Fibroblast of lung (primary cell): ENCODE results near the gene OSBPL1A. TPM values are rescaled to one million over a fixed set of nuclear protein-coding genes. Genes with fewer than 3 reads are reported as not detected.

Source experiments
- DNase-seq, 2 donors: peaks; one replicate each; pipeline versions ENCODE4 v3.0.0 to v3.0.0-alpha.2; 2010; ENCODE audit warnings: low read depth in 2 of 2
- H2AFZ ChIP-seq: 2 replicates; pipeline ENCODE4 v1.5.1; 2012; ENCODE audit warnings: low read length, control low read depth, inconsistent platforms
- H3K27ac ChIP-seq: 2 replicates; pipeline ENCODE4 v1.5.1; 2011; ENCODE audit warnings: low read length, control low read depth; ENCODE audit not compliant: insufficient read depth
- H3K27me3 ChIP-seq: 2 replicates; pipeline ENCODE4 v1.5.1; 2011; ENCODE audit warnings: mild to moderate bottlenecking, low read length; ENCODE audit not compliant: control insufficient read depth, insufficient read depth
- H3K36me3 ChIP-seq: 2 replicates; pipeline ENCODE4 v1.5.1; 2011; ENCODE audit warnings: low read length; ENCODE audit not compliant: control insufficient read depth, insufficient read depth
- H3K4me1 ChIP-seq: 2 replicates; pipeline ENCODE4 v1.5.1; 2011; ENCODE audit warnings: low read length; ENCODE audit not compliant: control insufficient read depth, insufficient read depth; ENCODE audit errors: extremely low read depth
- H3K4me2 ChIP-seq: 2 replicates; pipeline ENCODE4 v1.5.1; 2011; ENCODE audit warnings: low read length, control low read depth; ENCODE audit not compliant: insufficient read depth; ENCODE audit errors: extremely low read depth
- H3K4me3 ChIP-seq, 4 experiments: fragments of 200-600 bp in 1 of 4; sonication (generic) in 1 of 4; replicated peaks in 1 of 4; 2 replicates each; pipeline ENCODE4 v1.5.1; 2011 to 2016; ENCODE audit warnings: low read length in 4 of 4, low read depth in 3 of 4, mild to moderate bottlenecking in 3 of 4, control low read depth in 2 of 4, inconsistent platforms in 1 of 4, mixed read lengths in 1 of 4; ENCODE audit not compliant: insufficient read depth in 1 of 4; ENCODE audit errors: control extremely low read depth in 1 of 4
- H3K79me2 ChIP-seq: 2 replicates; pipeline ENCODE4 v1.5.1; 2012; ENCODE audit warnings: mild to moderate bottlenecking, low read length, inconsistent platforms; ENCODE audit not compliant: control insufficient read depth, insufficient read depth
- H3K9ac ChIP-seq: 2 replicates; pipeline ENCODE4 v1.5.1; 2011; ENCODE audit warnings: mild to moderate bottlenecking, low read length, control low read depth; ENCODE audit not compliant: insufficient read depth
- H3K9me3 ChIP-seq: 2 replicates; pipeline ENCODE4 v1.5.1; 2012; ENCODE audit warnings: low read depth, low read length; ENCODE audit not compliant: control insufficient read depth, insufficient read depth
- H4K20me1 ChIP-seq: 2 replicates; pipeline ENCODE4 v1.5.1; 2011; ENCODE audit warnings: low read length; ENCODE audit not compliant: control insufficient read depth, insufficient read depth; ENCODE audit errors: extremely low read depth
- EZH2 ChIP-seq: IDR thresholded peaks from 2 replicates; pipeline ENCODE4 v1.5.1; 2012; ENCODE audit warnings: low read length, control low read depth, mild to moderate bottlenecking; ENCODE audit errors: missing control alignments
- polyA minus RNA-seq: library from RNA; depleted of rRNA, polyadenylated mRNA; stranded (reverse); fragments of >200 nt; gene quantifications from 2 replicates; pipeline ENCODE4 v1.2.3, GENCODE V29; 2011; ENCODE audit warnings: low replicate concordance
- polyA plus RNA-seq, 2 donors: library from polyadenylated mRNA; depleted of rRNA in 1 of 2; stranded (reverse) in 1 of 2; unstranded in 1 of 2; fragments of >200 nt; gene quantifications; 2 replicates each; pipeline ENCODE4 v1.2.1, GENCODE V29; 2011 to 2012; ENCODE audit warnings: missing spikeins in 1 of 2
- total RNA-seq: library from RNA; depleted of rRNA; stranded (reverse); fragments of >200 nt; gene quantifications from 2 replicates; pipeline ENCODE4 v1.2.1, GENCODE V29; 2014
- TF ChIP-seq, protein P1 (sequence below), 2 donors: IDR thresholded peaks in 1 of 2; conservative IDR thresholded peaks in 1 of 2; 1 replicate in 1 of 2; 2 replicates in 1 of 2; pipeline ENCODE4 v1.5.1; 2011 to 2012; ENCODE audit warnings: low read length in 2 of 2, control low read depth in 1 of 2, inconsistent platforms in 1 of 2, low read depth in 1 of 2, mild to moderate bottlenecking in 1 of 2

OSBPL1A gene
- 47.3 and 73.3 TPM in 2 replicates for total RNA-seq
- polyA plus RNA-seq, result 51.6 and 67.5 TPM in 2 replicates
- 35.7 and 36.2 TPM in 2 replicates for polyA plus RNA-seq (2012)
- polyA minus RNA-seq, result 32.6 and 34.1 TPM in 2 replicates

DNA sequence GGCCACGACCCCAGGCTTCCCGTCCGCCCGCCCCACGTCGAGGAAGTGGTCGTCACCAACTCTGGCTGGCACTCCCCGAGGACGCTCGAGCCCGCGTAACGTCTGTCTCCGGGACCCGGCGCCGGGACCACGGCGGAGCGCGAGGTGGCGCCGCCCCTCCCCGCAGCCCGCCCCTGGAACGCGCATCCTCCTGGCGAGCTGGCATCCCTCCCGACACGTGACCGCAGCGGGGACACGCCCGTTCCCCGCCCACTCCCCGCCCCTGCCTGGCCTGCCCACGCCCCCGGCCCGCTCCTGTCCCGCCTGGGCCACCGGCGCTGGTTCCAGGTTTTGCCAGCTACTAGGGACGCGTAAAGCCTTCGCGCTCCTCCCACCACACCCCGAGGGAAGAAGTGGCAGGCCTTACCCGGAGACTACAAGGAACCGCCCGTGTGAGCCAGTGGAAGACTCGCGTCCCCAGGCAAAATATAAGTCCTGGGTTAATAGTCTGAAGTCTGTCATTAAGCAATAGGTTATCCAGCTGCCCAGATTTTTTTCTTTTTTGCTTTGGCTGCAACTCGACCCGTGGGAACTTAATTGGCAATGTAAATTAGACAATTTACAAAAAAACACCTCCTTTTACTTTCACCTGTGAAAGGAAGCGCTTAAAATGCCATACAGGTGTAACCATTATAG lies at the start of gene OSBPL1A:
TSS of gene OSBPL1A (minus strand) at position 131 of the 675 bp plus-strand sequence. CDS start 20,291 bp downstream, outside the sequence.
- Histone ChIP-seq H4K20me1 (no peaks in the 10 kb centered on the region), H3K79me2 (no peaks in the 10 kb centered on the region), H2AFZ (peak within 1 kb of the TSS; percentile 98), H3K9ac (peak within 1 kb of the TSS; percentile 87), H3K27ac (peak within 1 kb of the TSS; percentile 88), H3K36me3 (no peaks in the 10 kb centered on the region), H3K4me2 (peak within 1 kb of the TSS; percentile 94), H3K4me1 (peaks cover 3% of the 10 kb centered on the region), H3K4me3 (peak within 1 kb of the TSS; percentile 81 to 93 (median 90)), H3K27me3 (no peaks in the 10 kb centered on the region), H3K9me3 (no peaks in the 10 kb centered on the region)
- no peak for TF ChIP-seq EZH2
- TF ChIP-seq, protein P1, sequence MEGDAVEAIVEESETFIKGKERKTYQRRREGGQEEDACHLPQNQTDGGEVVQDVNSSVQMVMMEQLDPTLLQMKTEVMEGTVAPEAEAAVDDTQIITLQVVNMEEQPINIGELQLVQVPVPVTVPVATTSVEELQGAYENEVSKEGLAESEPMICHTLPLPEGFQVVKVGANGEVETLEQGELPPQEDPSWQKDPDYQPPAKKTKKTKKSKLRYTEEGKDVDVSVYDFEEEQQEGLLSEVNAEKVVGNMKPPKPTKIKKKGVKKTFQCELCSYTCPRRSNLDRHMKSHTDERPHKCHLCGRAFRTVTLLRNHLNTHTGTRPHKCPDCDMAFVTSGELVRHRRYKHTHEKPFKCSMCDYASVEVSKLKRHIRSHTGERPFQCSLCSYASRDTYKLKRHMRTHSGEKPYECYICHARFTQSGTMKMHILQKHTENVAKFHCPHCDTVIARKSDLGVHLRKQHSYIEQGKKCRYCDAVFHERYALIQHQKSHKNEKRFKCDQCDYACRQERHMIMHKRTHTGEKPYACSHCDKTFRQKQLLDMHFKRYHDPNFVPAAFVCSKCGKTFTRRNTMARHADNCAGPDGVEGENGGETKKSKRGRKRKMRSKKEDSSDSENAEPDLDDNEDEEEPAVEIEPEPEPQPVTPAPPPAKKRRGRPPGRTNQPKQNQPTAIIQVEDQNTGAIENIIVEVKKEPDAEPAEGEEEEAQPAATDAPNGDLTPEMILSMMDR (conservative IDR thresholded peaks at IDR 0.05 in 1 of 2, IDR thresholded peaks at IDR 0.05 in 1 of 2; ENCODE audit: low read depth in 1 of 2, low read length in 2 of 2), result no peak
- peak; percentile 91 for DNase-seq

DNA sequence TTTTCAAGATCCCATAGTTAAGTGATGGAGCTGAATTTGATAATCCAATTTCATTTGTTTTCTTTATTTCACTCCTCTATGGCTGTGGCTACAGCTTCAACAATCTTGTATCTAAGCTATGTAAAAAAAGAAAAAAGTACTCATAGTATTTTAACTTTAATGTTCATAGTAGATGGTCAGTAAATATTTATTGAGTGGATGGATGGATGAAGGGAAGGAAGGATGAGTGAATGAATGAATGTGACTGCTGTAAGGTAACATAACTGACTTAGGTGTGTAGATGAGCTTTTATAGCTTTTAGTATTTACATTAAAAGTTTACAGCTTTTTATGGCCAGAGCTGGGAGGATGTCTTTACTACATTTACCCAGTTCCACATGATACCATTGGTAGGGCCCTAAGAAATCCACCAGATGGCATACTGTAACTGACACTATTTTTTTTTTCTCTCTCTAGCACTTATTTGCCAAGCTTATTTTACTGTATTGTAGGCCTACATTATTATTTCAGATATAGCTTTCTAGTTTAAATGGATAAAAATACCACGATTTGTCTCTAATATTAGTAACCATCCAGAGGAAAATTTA lies 49.4 kb upstream of the OSBPL1A start:
- Histone ChIP-seq H2AFZ (no peak overlapping the region), H3K9me3 (no peaks in the 10 kb centered on the region), H3K4me1 (no peaks in the 10 kb centered on the region), H3K4me2 (no peak overlapping the region), H3K36me3 (peaks cover 3% of the 10 kb centered on the region), H3K9ac (no peak overlapping the region), H3K27me3 (no peaks in the 10 kb centered on the region), H3K79me2 (no peaks in the 10 kb centered on the region), H3K27ac (no peak overlapping the region), H3K4me3 (no peak overlapping the region), H4K20me1 (no peaks in the 10 kb centered on the region)
- peak in 1 of 2 donors; percentile 18 for DNase-seq
- no peak for TF ChIP-seq EZH2
- TF ChIP-seq, protein P1 (conservative IDR thresholded peaks at IDR 0.05 in 1 of 2, IDR thresholded peaks at IDR 0.05 in 1 of 2; ENCODE audit: low read depth in 1 of 2, low read length in 2 of 2), result peak in 1 of 2 donors; percentile 36

DNA sequence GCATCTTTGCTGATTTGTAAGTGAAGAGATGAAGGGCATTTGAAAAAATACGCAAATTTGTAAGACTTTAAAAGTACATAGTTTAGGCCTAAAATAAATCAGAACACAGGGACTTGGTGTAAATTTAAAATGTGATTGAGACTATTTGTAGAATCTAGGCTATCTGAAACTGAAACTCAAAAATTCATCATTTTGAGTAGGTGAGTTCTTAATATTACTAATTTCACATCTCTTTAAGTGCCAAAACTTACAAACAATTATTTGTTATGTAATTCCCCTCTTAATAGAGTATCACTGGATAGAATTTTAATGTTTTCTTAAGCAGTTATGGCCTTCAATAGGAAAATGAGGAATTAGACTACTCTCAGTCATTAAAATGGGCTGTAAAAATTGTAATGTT lies 48.8 kb upstream of the OSBPL1A start:
- Histone ChIP-seq H3K27ac (no peak overlapping the region), H3K4me1 (no peaks in the 10 kb centered on the region), H2AFZ (no peak overlapping the region), H4K20me1 (no peaks in the 10 kb centered on the region), H3K27me3 (no peaks in the 10 kb centered on the region), H3K4me3 (no peak overlapping the region), H3K36me3 (peaks cover 3% of the 10 kb centered on the region), H3K9me3 (no peaks in the 10 kb centered on the region), H3K79me2 (no peaks in the 10 kb centered on the region), H3K9ac (no peak overlapping the region), H3K4me2 (no peak overlapping the region)
- no peak for DNase-seq
- TF ChIP-seq EZH2, result no peak
- TF ChIP-seq, protein P1 (conservative IDR thresholded peaks at IDR 0.05 in 1 of 2, IDR thresholded peaks at IDR 0.05 in 1 of 2; ENCODE audit: low read depth in 1 of 2, low read length in 2 of 2), result no peak
